Putamen (tissue), 1 donor: ENCODE results near the gene ATP8A2.
A peak's percentile ranks its signal among the peaks of the same experiment; 100 is the strongest.

Experiments
- DNase-seq: peaks from one replicate; pipeline ENCODE4 v3.0.0-alpha.2; 2016; ENCODE audit warnings: low spot score

ATP8A2 gene

GRCh38 chr13:25967144-25967543 is 595.4 kb downstream of the ATP8A2 start:
- no peak for DNase-seq

- no peak for DNase-seq
Observed at GRCh38 chr13:25971047-25971446, 599.3 kb downstream of the ATP8A2 start.

- no peak for DNase-seq
Observed at GRCh38 chr13:25971459-25972145, 599.8 kb downstream of the ATP8A2 start.

- DNase-seq, result no peak
Observed at GRCh38 chr13:25973085-25973484, 601.3 kb downstream of the ATP8A2 start.

GRCh38 chr13:25973576-25973975 is 601.8 kb downstream of the ATP8A2 start:
- DNase-seq, result no peak

- DNase-seq, result no peak
Observed at GRCh38 chr13:25977216-25977615, 605.4 kb downstream of the ATP8A2 start.

- DNase-seq, result no peak
Observed at GRCh38 chr13:25977671-25978070, 605.9 kb downstream of the ATP8A2 start.

- DNase-seq, result no peak
Observed at GRCh38 chr13:25978961-25979360, 607.2 kb downstream of the ATP8A2 start.

- DNase-seq, result no peak
Observed at GRCh38 chr13:25979371-25979770, 607.6 kb downstream of the ATP8A2 start.

- no peak for DNase-seq
Observed at GRCh38 chr13:25980255-25980654, 608.5 kb downstream of the ATP8A2 start.

- no peak for DNase-seq
Observed at GRCh38 chr13:25981060-25981459, 609.3 kb downstream of the ATP8A2 start.

- DNase-seq, result no peak
Observed at GRCh38 chr13:25982907-25983306, 611.1 kb downstream of the ATP8A2 start.

- DNase-seq, result no peak
Observed at GRCh38 chr13:25987987-25988386, 616.2 kb downstream of the ATP8A2 start.

GRCh38 chr13:25988661-25989060 is 616.9 kb downstream of the ATP8A2 start:
- DNase-seq, result no peak

GRCh38 chr13:25990801-25991200 is 619.0 kb downstream of the ATP8A2 start:
- no peak for DNase-seq

GRCh38 chr13:25992076-25992475 is 620.3 kb downstream of the ATP8A2 start:
- DNase-seq, result no peak

- DNase-seq, result no peak
Observed at GRCh38 chr13:26007261-26008125, 635.7 kb downstream of the ATP8A2 start.

- DNase-seq, result no peak
Observed at GRCh38 chr13:26010487-26011207, 638.9 kb downstream of the ATP8A2 start.

- DNase-seq, result no peak
Observed at GRCh38 chr13:26011208-26011573, 639.4 kb downstream of the ATP8A2 start.

GRCh38 chr13:26011996-26012821 is 640.4 kb downstream of the ATP8A2 start:
- DNase-seq, result peak; percentile 42

- no peak for DNase-seq
Observed at GRCh38 chr13:26012995-26013394, 641.2 kb downstream of the ATP8A2 start.
